Right lobe of liver (tissue), 6 donors: Measurements from ENCODE around the gene SLC6A20. TPM values are rescaled to one million over a fixed set of nuclear protein-coding genes. Genes with fewer than 3 reads are reported as not detected.

Experiments
- ATAC-seq, 4 donors: fragments of 200-7000 bp; cut with Tn5 transposase; one replicate each; pipeline ENCODE4 v1.9.1; 2020; ENCODE audit warnings: mild to moderate bottlenecking in 4 of 4, moderate library complexity in 4 of 4
- DNase-seq, 3 donors: peaks; one replicate each; pipeline ENCODE4 v3.0.0-alpha.2; 2020
- H3K27ac ChIP-seq, 3 donors: fragments of 200-600 bp; one replicate each; pipeline ENCODE4 v1.8.0; 2022
- H3K27me3 ChIP-seq, 2 donors: fragments of 200-600 bp; one replicate each; pipeline ENCODE4 v1.8.0; 2022
- H3K36me3 ChIP-seq, 4 donors: fragments of 200-600 bp; sonication (generic) in 1 of 4; one replicate each; pipeline versions ENCODE4 v1.5.1 to v1.8.0; 2017 to 2022; ENCODE audit warnings: control low read depth in 1 of 4
- H3K4me1 ChIP-seq, 4 donors: fragments of 200-600 bp; sonication (generic) in 1 of 4; one replicate each; pipeline versions ENCODE4 v1.5.1 to v1.8.0; 2017 to 2022; ENCODE audit warnings: control low read depth in 1 of 4
- H3K4me3 ChIP-seq, 3 donors: fragments of 200-600 bp; one replicate each; pipeline ENCODE4 v1.8.0; 2022
- H3K9me3 ChIP-seq, 4 donors: fragments of 200-600 bp; sonication (generic) in 1 of 4; one replicate each; pipeline versions ENCODE4 v1.5.1 to v1.8.0; 2017 to 2022; ENCODE audit warnings: control low read depth in 1 of 4
- POLR2A ChIP-seq: fragments of 450-650 bp; IDR thresholded peaks from one replicate; pipeline ENCODE4 v1.6.1; 2017; ENCODE audit warnings: antibody characterized with exemption, mild to moderate bottlenecking
- WGBS: methylation state at CpG from one replicate; pipeline ENCODE4 v1.1.6; 2018; ENCODE audit warnings: low coverage, low lambda C conversion rate; ENCODE audit not compliant: insufficient coverage; ENCODE audit errors: missing lambda C conversion rate; 5-methylcytosine and 5-hydroxymethylcytosine counted together
- intact Hi-C, 2 donors: fragments of 100-400 bp; cut with DNase I; formaldehyde crosslinking; loops; one replicate each; pipeline versions ENCODE4 v1.11.2 to v1.14.1; 2022
- small RNA-seq, 2 experiments: library from RNA; depleted of rRNA; stranded (forward); fragments of <200 nt; gene quantifications; one replicate each; pipeline ENCODE3, GENCODE V24; 2016
- total RNA-seq, 6 experiments: library from RNA; depleted of rRNA in 2 of 6; stranded (reverse); fragments of >200 nt in 2 of 6; fragmentation: NEBNext Ultra II Directional in 3 of 6; extraction: Animal tissue kit (Norgen Biotek cat#: 25700) in 3 of 6; gene quantifications; one replicate each; pipeline versions ENCODE4 v1.1.0 to v1.2.4, GENCODE V29; 2016 to 2023
- TF ChIP-seq, protein P1 (sequence below), 4 donors: fragments of 200-600 bp in 3 of 4; fragments of 450-650 bp in 1 of 4; IDR thresholded peaks; one replicate each; pipeline versions ENCODE4 v1.5.1 to v1.8.0; 2016 to 2022; ENCODE audit warnings: antibody characterized with exemption in 4 of 4, mild to moderate bottlenecking in 2 of 4
- donor health status: DM: no; HTN: yes; CAD: no.
- donor health status: DM: no; HTN: no; CAD: no.
- donor health status: DM: no; HTN: no; CAD: no.
- donor health status: DM: no; HTN: yes; CAD: no.
- donor health status: DM: no; HTN: yes; CAD: no.

SLC6A20 gene
- total RNA-seq, 6 experiments from 2014 or later: 0.07 to 0.21 (median 0.12) TPM; not detected in 3

DNA sequence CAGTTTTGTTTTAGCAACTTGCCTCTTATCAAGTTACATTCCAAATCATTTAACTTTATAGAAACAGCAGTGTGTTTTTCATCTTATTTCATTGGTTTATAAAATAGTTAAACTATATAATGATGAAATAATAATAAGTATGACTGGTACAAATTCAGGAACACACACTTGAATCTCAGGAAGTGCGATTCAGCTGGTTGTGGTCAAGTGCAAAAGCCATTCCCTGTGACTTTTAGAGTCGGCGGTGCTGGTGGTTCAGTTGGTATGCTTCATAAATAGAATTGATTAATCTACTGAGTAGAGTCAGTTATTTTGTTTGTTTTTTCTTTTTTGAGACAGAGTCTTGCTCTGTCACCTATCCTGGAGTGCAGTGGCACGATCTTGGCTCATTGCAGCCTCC lies 84.4 kb downstream of the SLC6A20 start:
- TF ChIP-seq, protein P1, sequence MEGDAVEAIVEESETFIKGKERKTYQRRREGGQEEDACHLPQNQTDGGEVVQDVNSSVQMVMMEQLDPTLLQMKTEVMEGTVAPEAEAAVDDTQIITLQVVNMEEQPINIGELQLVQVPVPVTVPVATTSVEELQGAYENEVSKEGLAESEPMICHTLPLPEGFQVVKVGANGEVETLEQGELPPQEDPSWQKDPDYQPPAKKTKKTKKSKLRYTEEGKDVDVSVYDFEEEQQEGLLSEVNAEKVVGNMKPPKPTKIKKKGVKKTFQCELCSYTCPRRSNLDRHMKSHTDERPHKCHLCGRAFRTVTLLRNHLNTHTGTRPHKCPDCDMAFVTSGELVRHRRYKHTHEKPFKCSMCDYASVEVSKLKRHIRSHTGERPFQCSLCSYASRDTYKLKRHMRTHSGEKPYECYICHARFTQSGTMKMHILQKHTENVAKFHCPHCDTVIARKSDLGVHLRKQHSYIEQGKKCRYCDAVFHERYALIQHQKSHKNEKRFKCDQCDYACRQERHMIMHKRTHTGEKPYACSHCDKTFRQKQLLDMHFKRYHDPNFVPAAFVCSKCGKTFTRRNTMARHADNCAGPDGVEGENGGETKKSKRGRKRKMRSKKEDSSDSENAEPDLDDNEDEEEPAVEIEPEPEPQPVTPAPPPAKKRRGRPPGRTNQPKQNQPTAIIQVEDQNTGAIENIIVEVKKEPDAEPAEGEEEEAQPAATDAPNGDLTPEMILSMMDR (IDR thresholded peaks at IDR 0.05): no peak
- no peak for TF ChIP-seq POLR2A
- peaks cover 0 to 48% (median 10%) of the 10 kb centered on the region in 4 donors for H3K36me3 ChIP-seq
- WGBS: 54% methylated on average over 4 of the region's 4 CpGs

DNA sequence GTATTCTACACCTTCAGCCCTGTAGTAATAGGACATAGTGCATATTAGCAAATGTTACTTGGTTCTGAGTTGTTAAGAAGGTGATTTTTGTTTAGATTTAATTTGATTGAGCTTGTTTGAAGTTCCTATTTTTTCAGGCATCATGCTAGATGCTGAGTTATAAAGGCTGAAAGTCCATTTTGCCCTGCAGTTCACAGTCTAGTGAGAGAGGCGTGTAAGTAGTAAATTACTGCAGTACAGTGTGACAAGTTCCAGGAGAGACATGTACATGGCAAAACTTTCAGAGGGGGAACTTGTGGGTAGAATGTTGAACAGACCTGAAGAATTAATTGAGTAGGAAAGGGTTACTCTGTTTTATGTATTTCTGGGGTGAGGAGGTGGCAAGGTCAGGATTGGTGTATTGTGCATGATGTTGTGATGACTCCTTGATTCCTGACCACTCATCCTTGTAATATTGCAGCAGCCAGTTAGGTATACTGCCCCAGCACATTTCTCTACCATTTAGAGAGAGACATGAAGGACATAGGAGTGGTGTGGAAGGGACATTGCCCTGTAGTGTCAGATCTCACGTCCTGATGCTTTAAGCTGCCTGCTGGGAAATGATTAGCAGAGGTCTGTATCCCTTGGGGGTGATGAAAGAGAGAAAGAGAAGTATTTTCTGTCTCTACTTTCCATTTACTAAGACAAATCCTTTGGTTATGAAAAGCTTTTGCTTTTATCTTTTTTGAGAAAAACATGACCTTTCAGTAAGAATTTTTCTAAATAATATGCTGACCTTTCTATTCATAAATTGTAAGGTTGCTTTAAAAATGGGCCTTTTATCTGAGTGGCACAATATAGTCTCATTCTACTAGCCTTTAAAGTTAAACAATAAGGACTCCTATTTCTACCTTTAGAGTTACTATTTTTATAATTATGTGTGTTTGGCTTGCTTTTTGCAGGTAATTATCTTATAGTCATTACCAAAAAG lies 90.2 kb downstream of the SLC6A20 start:
- intact Hi-C loops: no loop called here
- H3K27me3 ChIP-seq: no peaks in the 10 kb centered on the region
- ATAC-seq: no peak

More for the DNA sequence above, 84.4 kb downstream of the SLC6A20 start:
- Histone ChIP-seq H3K9me3 (no peaks in the 10 kb centered on the region), H3K4me3 (no peak overlapping the region), H3K4me1 (no peaks in the 10 kb centered on the region), H3K27me3 (no peaks in the 10 kb centered on the region), H3K27ac (no peak overlapping the region)
- ATAC-seq (no peak), DNase-seq (no peak)
- intact Hi-C loops: no loop called here

More for the DNA sequence above, 90.2 kb downstream of the SLC6A20 start:
- H3K36me3 ChIP-seq: peaks cover 0 to 41% (median 3%) of the 10 kb centered on the region in 4 donors
- TF ChIP-seq POLR2A: no peak
- TF ChIP-seq, protein P1 (IDR thresholded peaks at IDR 0.05): no peak
- WGBS: 66% methylated on average over 2 of the region's 2 CpGs
- no peak for DNase-seq
- no peaks in the 10 kb centered on the region for H3K4me1 ChIP-seq
- no peak overlapping the region for H3K4me3 ChIP-seq
- H3K9me3 ChIP-seq: no peaks in the 10 kb centered on the region
- no peak overlapping the region for H3K27ac ChIP-seq

Small RNA genes lying within 50 kb of the gene (small RNA-seq; reads per million reads assigned to genes)
- gene RN7SL145P: 0 reads per million in 2 experiments

Other genes with a start within 250 kb of the SLC6A20 start
- gene LIMD1, start 201.8 kb downstream of the SLC6A20 start, total RNA-seq: 10 to 100 TPM; 23.4 to 47.7 (median 31.0) TPM
- 10 to 100 TPM; 16.8 to 23.9 (median 21.5) TPM for gene SACM1L, start 107.1 kb downstream of the SLC6A20 start, total RNA-seq
- 10 to 100 TPM in 1 of 6 experiments, 1 to 10 TPM in 5; 2.6 to 12.8 (median 6.0) TPM for gene LZTFL1, start 45.6 kb upstream of the SLC6A20 start, total RNA-seq
- gene CCR9, start 90.0 kb upstream of the SLC6A20 start, total RNA-seq: under 1 TPM in 3 of 6 experiments, not detected in 3; 0.07 to 0.09 (median 0.07) TPM
- 1 to 10 TPM in 2 of 6 experiments, under 1 TPM in 3, not detected in 1; 0.37 to 1.4 (median 0.76) TPM for gene CXCR6, start 146.9 kb upstream of the SLC6A20 start, total RNA-seq
- gene FYCO1, start 199.3 kb upstream of the SLC6A20 start, total RNA-seq: 10 to 100 TPM; 16.0 to 22.0 (median 21.0) TPM
- under 1 TPM in 3 of 6 experiments, not detected in 3; 0.02 to 0.06 (median 0.04) TPM for gene XCR1, start 230.9 kb upstream of the SLC6A20 start, total RNA-seq